CD4-positive, alpha-beta T cell (primary cell): ENCODE results near the gene CFAP43. TPM values are rescaled to one million over a fixed set of nuclear protein-coding genes. Genes with fewer than 3 reads are reported as not detected.

Experiments used
- ATAC-seq: fragments of 200-7000 bp; cut with Tn5 transposase; one replicate; pipeline ENCODE4 v1.10.0; 2022; ENCODE audit warnings: mild to moderate bottlenecking; ENCODE audit not compliant: poor library complexity
- CTCF ChIA-PET: fragments of 350-600 bp; sonication (Branson Sonifier 250); formaldehyde crosslinking; loops from one replicate; lab custom pipeline; 2021; ENCODE audit warnings: antibody characterized with exemption, inconsistent platforms; lab: Charles Lee
- POLR2A ChIA-PET: fragments of 350-600 bp; sonication (Branson Sonifier 250); formaldehyde crosslinking; loops from one replicate; lab custom pipeline; 2021; ENCODE audit warnings: antibody characterized with exemption, inconsistent platforms; lab: Charles Lee
- DNase-seq, 14 experiments: peaks; one replicate each; pipeline ENCODE4 v3.0.0-alpha.2; 2013 to 2020; ENCODE audit warnings: mixed read lengths in 2 of 14
- H3K27ac ChIP-seq, 2 donors: one replicate each; pipeline versions ENCODE4 v1.5.1 to v1.7.0; 2013; ENCODE audit warnings: low read length in 2 of 2, low read depth in 1 of 2, mild to moderate bottlenecking in 1 of 2
- H3K27me3 ChIP-seq, 2 experiments: 1 replicate in 1 of 2; 2 replicates in 1 of 2; pipeline versions ENCODE4 v1.6.1 to v1.7.0; 2013; ENCODE audit warnings: low read length in 2 of 2, control low read depth in 1 of 2, mild to moderate bottlenecking in 1 of 2, moderate library complexity in 1 of 2; ENCODE audit not compliant: insufficient read depth in 2 of 2, control insufficient read depth in 1 of 2
- H3K36me3 ChIP-seq: one replicate; pipeline ENCODE4 v1.6.1; 2013; ENCODE audit warnings: low read length, control low read depth; ENCODE audit not compliant: insufficient read depth
- H3K4me1 ChIP-seq: one replicate; pipeline ENCODE4 v1.6.1; 2013; ENCODE audit warnings: low read length, control low read depth; ENCODE audit not compliant: insufficient read depth
- H3K4me3 ChIP-seq: one replicate; pipeline ENCODE4 v1.5.1; 2013; ENCODE audit warnings: mild to moderate bottlenecking, low read length, moderate library complexity
- H3K9me3 ChIP-seq, 2 experiments: 1 replicate in 1 of 2; 2 replicates in 1 of 2; pipeline versions ENCODE4 v1.6.1 to v1.7.0; 2013; ENCODE audit warnings: low read length in 2 of 2, mild to moderate bottlenecking in 2 of 2, control low read depth in 1 of 2, moderate library complexity in 1 of 2; ENCODE audit not compliant: control insufficient read depth in 1 of 2, insufficient read depth in 1 of 2
- H3K27ac Mint-ChIP-seq: one replicate; pipeline ENCODE4 v1.8.0; 2020; ENCODE audit warnings: mixed read lengths
- H3K27me3 Mint-ChIP-seq: one replicate; pipeline ENCODE4 v1.8.0; 2021; ENCODE audit warnings: mixed read lengths
- H3K36me3 Mint-ChIP-seq: one replicate; pipeline ENCODE4 v1.8.0; 2021; ENCODE audit warnings: low read depth, mixed read lengths
- H3K4me1 Mint-ChIP-seq: one replicate; pipeline ENCODE4 v1.8.0; 2021; ENCODE audit warnings: low read depth, mixed read lengths
- H3K4me3 Mint-ChIP-seq: one replicate; pipeline ENCODE4 v1.8.0; 2020; ENCODE audit warnings: mild to moderate bottlenecking, mixed read lengths
- H3K9me3 Mint-ChIP-seq: one replicate; pipeline ENCODE4 v1.8.0; 2020; ENCODE audit warnings: mixed read lengths
- CTCF ChIP-seq: fragments of 200-600 bp; IDR thresholded peaks from one replicate; pipeline ENCODE4 v1.8.0; 2022; ENCODE audit warnings: antibody characterized with exemption, mild to moderate bottlenecking
- intact Hi-C, 2 experiments: fragments of 100-400 bp; cut with DNase I in 1 of 2; cut with micrococcal nuclease in 1 of 2; formaldehyde crosslinking; loops; one replicate each; pipeline versions ENCODE4 v1.15.1 to v1.9.0; 2023 to 2025; cut with DNase I, micrococcal nuclease
- total RNA-seq, 174 experiments: library from RNA in 2 of 174; stranded (reverse) in 2 of 174; gene quantifications; one replicate each; pipeline ENCODE4 v1.2.3 and lab custom pipeline; 2021 to 2026

CFAP43 gene
- total RNA-seq, 2 experiments from 2014 or later: not detected

DNA sequence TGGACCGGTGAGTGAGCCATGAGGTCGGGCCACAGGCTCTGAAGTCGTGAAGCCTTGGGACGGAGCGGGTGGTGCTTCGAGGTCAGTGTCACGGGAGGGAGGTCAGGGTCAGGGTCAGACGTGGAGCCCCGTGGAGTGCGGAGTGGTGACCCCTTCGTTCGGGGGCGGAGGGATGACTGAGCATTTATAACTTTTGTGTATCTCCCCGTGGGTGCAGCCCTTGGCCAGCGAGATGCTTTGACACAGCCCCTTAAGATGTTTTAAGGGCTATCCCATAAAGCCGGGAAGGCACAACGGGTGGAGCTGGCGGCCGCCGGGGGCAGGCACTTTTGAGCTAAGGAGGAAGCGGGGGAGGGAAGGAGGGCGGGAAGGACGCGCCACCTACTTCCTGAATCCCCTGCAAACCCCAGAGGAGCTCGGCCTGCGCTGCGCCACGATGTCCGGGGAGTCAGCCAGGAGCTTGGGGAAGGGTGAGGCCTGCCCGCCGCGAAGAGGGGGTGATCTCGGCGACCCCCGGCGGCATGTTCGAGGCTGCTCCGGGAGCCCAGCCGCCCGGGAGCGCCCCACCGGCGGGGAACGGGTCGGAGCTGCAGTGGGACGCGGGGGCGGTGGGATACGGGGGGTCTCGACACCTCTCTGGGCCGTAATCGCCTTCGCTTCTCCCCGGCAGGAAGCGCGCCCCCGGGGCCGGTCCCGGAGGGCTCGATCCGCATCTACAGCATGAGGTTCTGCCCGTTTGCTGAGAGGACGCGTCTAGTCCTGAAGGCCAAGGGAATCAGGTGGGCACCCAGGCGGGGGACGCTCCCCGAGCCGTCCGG lies 22.5 kb upstream of the CFAP43 start, which contains the start of gene GSTO1:
Gene GSTO1 (plus strand): TSS at position 400 of the 818 bp plus-strand sequence. CDS start 37 bp downstream, at position 437.
- peak within 1 kb of the TSS; percentile 87 for H3K27ac Mint-ChIP-seq
- ChIA-PET POLR2A (interaction anchor here (0.7 to 7.7 kb wide), 10 partner anchors 9 to 133 kb away, joined by 3 to 102 read pairs (median 8); partner anchors contain the start of genes CFAP43, CFAP58, GSTO2 and ITPRIP), CTCF (interaction anchor here (1.2 to 2.5 kb wide), 6 partner anchors 13 to 84 kb away, joined by 3 to 17 read pairs (median 4); partner anchors contain the start of genes GSTO2 and ITPRIP)
- H3K27ac ChIP-seq: peak within 1 kb of the TSS; percentile 73 to 83
- peak within 1 kb of the TSS; percentile 99 for H3K4me3 Mint-ChIP-seq
- H3K36me3 Mint-ChIP-seq: peaks cover 42% of the 10 kb centered on the region
- H3K4me3 ChIP-seq: peak within 1 kb of the TSS; percentile 98
- peaks cover 27% of the 10 kb centered on the region for H3K4me1 ChIP-seq
- DNase-seq (peak in 13 of 14 experiments; percentile 13 to 77 (median 46)), ATAC-seq (peak; percentile 50)
- H3K9me3 Mint-ChIP-seq: no peaks in the 10 kb centered on the region
- H3K4me1 Mint-ChIP-seq: peaks cover 51% of the 10 kb centered on the region
- intact Hi-C loops: no loop called here
- TF ChIP-seq CTCF: no peak
- H3K27me3 Mint-ChIP-seq: no peaks in the 10 kb centered on the region
- H3K9me3 ChIP-seq: no peaks in the 10 kb centered on the region
- peaks cover 23% of the 10 kb centered on the region for H3K36me3 ChIP-seq
- no peaks in the 10 kb centered on the region for H3K27me3 ChIP-seq

DNA sequence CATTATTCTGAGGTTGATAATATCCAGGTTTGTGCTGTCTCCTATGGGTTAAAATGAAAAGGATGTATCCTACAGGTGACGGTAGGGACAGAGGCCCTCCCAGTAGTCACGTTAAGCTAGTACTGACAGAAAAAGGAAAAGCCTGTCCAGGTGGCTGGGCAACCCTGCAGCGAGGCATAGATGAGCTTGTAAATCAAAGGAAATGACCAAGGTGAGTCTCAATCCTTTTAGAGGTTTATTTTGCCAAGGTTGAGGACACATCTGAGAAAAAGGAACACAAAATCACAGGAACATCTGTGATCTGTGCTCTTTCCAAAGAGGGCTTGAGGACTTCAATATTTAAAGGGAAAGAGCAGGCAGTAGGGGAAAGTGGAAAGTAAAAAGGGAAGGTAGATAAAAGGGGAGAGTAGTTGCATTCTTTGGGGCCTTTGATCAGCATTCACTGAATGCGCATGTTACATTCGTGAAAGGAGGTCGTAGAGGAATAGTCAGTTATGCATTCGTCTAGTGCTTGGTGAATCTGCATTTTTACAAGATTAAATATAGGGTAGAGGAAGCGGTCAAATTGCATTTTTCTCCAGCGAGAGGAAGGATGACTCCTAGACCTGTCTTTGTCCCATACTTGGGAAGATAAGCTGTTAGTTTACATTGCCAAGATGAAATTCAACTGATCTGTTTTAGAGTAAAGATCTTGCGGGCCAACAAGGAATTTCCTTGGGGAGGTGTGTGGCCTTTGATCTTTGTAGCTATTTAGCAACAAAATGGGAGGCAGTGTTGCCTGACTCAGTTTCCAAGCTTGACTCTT lies 21.6 kb upstream of the CFAP43 start:
- H3K4me1 Mint-ChIP-seq: peaks cover 43% of the 10 kb centered on the region
- peak overlapping the region; percentile 99 for H3K4me3 Mint-ChIP-seq
- peaks cover under 1% of the 10 kb centered on the region for H3K27me3 Mint-ChIP-seq
- no peak for TF ChIP-seq CTCF
- POLR2A ChIA-PET: interaction anchor here (1.1 to 7.7 kb wide), 7 partner anchors 10 to 132 kb away, joined by 3 to 102 read pairs (median 11); partner anchors contain the start of genes CFAP43, GSTO2, ITPRIP and SFR1
- Histone ChIP-seq H3K36me3 (peaks cover 14% of the 10 kb centered on the region), H3K27ac (peak overlapping the region in 1 of 2 donors; percentile 73), H3K4me3 (peak overlapping the region; percentile 98), H3K9me3 (no peaks in the 10 kb centered on the region), H3K4me1 (peaks cover 27% of the 10 kb centered on the region), H3K27me3 (no peaks in the 10 kb centered on the region)
- H3K36me3 Mint-ChIP-seq: peaks cover 33% of the 10 kb centered on the region
- DNase-seq: no peak
- CTCF ChIA-PET: interaction anchor here (1.3 to 1.5 kb wide), 2 partner anchors 31 to 85 kb away, joined by 3 read pairs; partner anchors contain the start of gene ITPRIP
- intact Hi-C loops: no loop called here
- ATAC-seq: no peak
- H3K9me3 Mint-ChIP-seq: no peaks in the 10 kb centered on the region
- peak overlapping the region; percentile 87 for H3K27ac Mint-ChIP-seq

DNA sequence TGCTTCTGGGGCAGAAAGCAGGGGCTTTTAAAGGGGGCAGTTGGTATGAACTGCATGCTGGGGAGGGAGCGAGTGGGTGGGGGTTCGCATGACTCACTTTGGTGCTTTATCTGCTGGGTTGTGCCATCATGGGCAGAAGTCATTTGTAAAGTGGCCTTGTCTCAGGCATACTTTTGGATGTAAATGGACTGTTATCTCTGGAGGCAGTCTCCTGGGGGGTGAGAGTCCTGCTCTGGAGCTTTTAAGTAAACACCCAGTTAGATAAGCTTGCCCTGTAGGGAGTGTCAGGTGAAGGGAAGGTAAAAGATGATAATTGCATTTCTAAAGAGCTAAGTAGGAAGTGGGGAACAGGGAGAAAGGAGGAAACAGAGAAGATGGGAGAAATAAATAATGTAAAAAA lies 20.9 kb upstream of the CFAP43 start:
- intact Hi-C loops: no loop called here
- Histone ChIP-seq H3K27ac (no peak overlapping the region), H3K27me3 (no peaks in the 10 kb centered on the region), H3K36me3 (peaks cover 9% of the 10 kb centered on the region), H3K4me3 (no peak overlapping the region), H3K9me3 (no peaks in the 10 kb centered on the region), H3K4me1 (peaks cover 21% of the 10 kb centered on the region)
- H3K4me3 Mint-ChIP-seq: peak overlapping the region; percentile 99
- no peaks in the 10 kb centered on the region for H3K9me3 Mint-ChIP-seq
- ChIA-PET CTCF (no interaction called here), POLR2A (interaction anchor here (7.7 kb wide), 1 partner anchor 15 kb away, joined by 102 read pairs; the partner anchor contains the start of gene GSTO2)
- ATAC-seq (no peak), DNase-seq (no peak)
- peaks cover 37% of the 10 kb centered on the region for H3K4me1 Mint-ChIP-seq
- peak overlapping the region; percentile 87 for H3K27ac Mint-ChIP-seq
- no peak for TF ChIP-seq CTCF
- peaks cover 26% of the 10 kb centered on the region for H3K36me3 Mint-ChIP-seq
- H3K27me3 Mint-ChIP-seq: peaks cover 4% of the 10 kb centered on the region
